Keratinocyte (primary cell): ENCODE results near the gene PHYHIPL. TPM values are rescaled to one million over a fixed set of nuclear protein-coding genes. Genes with fewer than 3 reads are reported as not detected.

Experiments
- DNase-seq: peaks from one replicate; pipeline ENCODE4 v3.0.0-alpha.2; 2011; ENCODE audit warnings: low read depth, missing footprints, low spot score
- FAIRE-seq: peaks from 2 replicates; lab custom pipeline; 2011; peaks lifted over from hg19 to GRCh38; lab: Jason Lieb, UNC
- H2AFZ ChIP-seq: 2 replicates; pipeline ENCODE4 v1.6.0; 2012; ENCODE audit warnings: low read length, control low read depth, inconsistent platforms; ENCODE audit not compliant: control insufficient read depth
- H3K27ac ChIP-seq: 2 replicates; pipeline ENCODE4 v1.5.1; 2011; ENCODE audit warnings: low read length; ENCODE audit not compliant: control insufficient read depth, insufficient read depth
- H3K27me3 ChIP-seq: 3 replicates; pipeline ENCODE4 v1.6.0; 2011; ENCODE audit warnings: low read length; ENCODE audit not compliant: control insufficient read depth, insufficient read depth; ENCODE audit errors: extremely low read depth
- H3K36me3 ChIP-seq, 2 experiments: 2 replicates in 1 of 2; 3 replicates in 1 of 2; pipeline ENCODE4 v1.5.1; 2011; ENCODE audit warnings: low read length in 2 of 2, mild to moderate bottlenecking in 1 of 2; ENCODE audit not compliant: control insufficient read depth in 2 of 2, insufficient read depth in 2 of 2; ENCODE audit errors: extremely low read depth in 1 of 2
- H3K4me1 ChIP-seq: 3 replicates; pipeline ENCODE4 v1.5.1; 2011; ENCODE audit warnings: low read length; ENCODE audit not compliant: control insufficient read depth, insufficient read depth; ENCODE audit errors: extremely low read depth
- H3K4me2 ChIP-seq: 3 replicates; pipeline ENCODE4 v1.6.0; 2011; ENCODE audit warnings: low read depth, low read length; ENCODE audit not compliant: control insufficient read depth, insufficient read depth; ENCODE audit errors: extremely low read depth
- H3K4me3 ChIP-seq, 3 experiments: fragments of 200-600 bp in 1 of 3; sonication (generic) in 1 of 3; 2 replicates in 2 of 3; 3 replicates in 1 of 3; pipeline ENCODE4 v1.5.1; 2011 to 2016; ENCODE audit warnings: low read length in 3 of 3, mild to moderate bottlenecking in 3 of 3, control low read depth in 2 of 3, inconsistent platforms in 1 of 3, low read depth in 1 of 3, mixed read lengths in 1 of 3, mixed run types in 1 of 3, moderate library complexity in 1 of 3; ENCODE audit not compliant: control insufficient read depth in 2 of 3, insufficient read depth in 2 of 3; ENCODE audit errors: extremely low read depth in 1 of 3
- H3K79me2 ChIP-seq: 2 replicates; pipeline ENCODE4 v1.6.0; 2012; ENCODE audit warnings: low read length; ENCODE audit not compliant: control insufficient read depth, insufficient read depth
- H3K9ac ChIP-seq: 3 replicates; pipeline ENCODE4 v1.6.0; 2011; ENCODE audit warnings: low read length; ENCODE audit not compliant: control insufficient read depth, insufficient read depth; ENCODE audit errors: extremely low read depth
- H3K9me1 ChIP-seq: 3 replicates; pipeline ENCODE4 v1.6.0; 2011; ENCODE audit warnings: low read length; ENCODE audit not compliant: control insufficient read depth, insufficient read depth; ENCODE audit errors: extremely low read depth
- H3K9me3 ChIP-seq: 2 replicates; pipeline ENCODE4 v1.5.1; 2012; ENCODE audit warnings: low read depth, low read length; ENCODE audit not compliant: control insufficient read depth
- H4K20me1 ChIP-seq: 3 replicates; pipeline ENCODE4 v1.6.0; 2011; ENCODE audit warnings: low read length; ENCODE audit not compliant: control insufficient read depth, insufficient read depth; ENCODE audit errors: extremely low read depth
- EZH2 ChIP-seq: IDR thresholded peaks from one replicate; pipeline ENCODE4 v1.6.1; 2012; ENCODE audit warnings: inconsistent platforms, mild to moderate bottlenecking, low read length, moderate library complexity
- dilution Hi-C: fragments of 300-500 bp; cut with MboI; formaldehyde crosslinking; loops from one replicate; pipeline ENCODE4 v1.7.0; 2020; ENCODE audit warnings: low sequenced_read_pairs; ENCODE audit not compliant: extremely low pct_ligation_motif_present
- polyA plus RNA-seq, 5 experiments: library from polyadenylated mRNA; depleted of rRNA in 3 of 5; stranded (reverse) in 3 of 5; stranded (forward) in 1 of 5; unstranded in 1 of 5; fragments of >200 nt; gene quantifications; 1 replicate in 1 of 5; 2 replicates in 3 of 5; 3 replicates in 1 of 5; pipeline versions ENCODE4 v1.2.1 to v1.2.3, GENCODE V29; 2011 to 2012; ENCODE audit warnings: missing spikeins in 2 of 5, low read depth in 1 of 5, low replicate concordance in 1 of 5
- TF ChIP-seq, protein P1 (sequence below), 3 experiments: IDR thresholded peaks in 1 of 3; conservative IDR thresholded peaks in 1 of 3; optimal IDR thresholded peaks in 1 of 3; 2 replicates in 2 of 3; 3 replicates in 1 of 3; pipeline versions ENCODE3 to v1.5.1; 2011; ENCODE audit warnings: low read length in 3 of 3, mild to moderate bottlenecking in 3 of 3, moderate library complexity in 2 of 3, control low read depth in 1 of 3, inconsistent platforms in 1 of 3; ENCODE audit not compliant: insufficient read depth in 2 of 3; ENCODE audit errors: extremely low read depth in 1 of 3

PHYHIPL gene
- polyA plus RNA-seq, 1 donor (not counting 4 experiments of a cell fraction or from before 2014, with no cell fraction given) = 0.12 TPM

DNA sequence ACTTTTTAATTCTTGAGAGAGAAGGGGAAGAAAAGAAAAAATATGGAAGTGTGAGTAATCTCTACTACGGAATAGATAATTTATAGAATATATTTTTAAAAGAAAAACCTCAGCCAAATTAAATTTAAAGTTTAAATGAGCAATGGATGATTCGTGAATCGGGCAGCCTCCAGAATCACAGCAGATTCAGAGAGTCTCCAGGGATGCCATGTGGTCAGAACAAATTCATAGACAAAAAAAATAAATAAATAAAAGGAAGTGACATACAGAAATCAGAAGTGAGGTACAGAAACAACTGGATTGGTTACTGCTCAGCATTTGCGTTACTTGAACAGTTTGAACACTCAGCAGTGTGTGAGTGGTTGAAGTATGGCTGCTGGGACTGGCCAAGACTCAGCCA, 53.0 kb downstream of the PHYHIPL start:
- H3K9ac ChIP-seq = no peak overlapping the region
- dilution Hi-C loops = loop anchor here (25.0 kb wide), 1 partner anchor 383 kb away; no protein-coding TSS in a partner anchor

GRCh38 chr10:59234194-59234593, 57.8 kb downstream of the PHYHIPL start:
- Histone ChIP-seq H3K9me3 (no peaks in the 10 kb centered on the region), H3K9me1 (no peaks in the 10 kb centered on the region), H3K27me3 (no peaks in the 10 kb centered on the region), H3K27ac (no peak overlapping the region), H4K20me1 (no peaks in the 10 kb centered on the region), H3K4me3 (no peak overlapping the region), H2AFZ (no peak overlapping the region), H3K9ac (no peak overlapping the region), H3K4me2 (no peak overlapping the region), H3K36me3 (no peaks in the 10 kb centered on the region), H3K79me2 (no peaks in the 10 kb centered on the region), H3K4me1 (no peaks in the 10 kb centered on the region)
- dilution Hi-C loops = loop anchor here (25.0 kb wide), 1 partner anchor 378 kb away; no protein-coding TSS in a partner anchor
- TF ChIP-seq, protein P1, sequence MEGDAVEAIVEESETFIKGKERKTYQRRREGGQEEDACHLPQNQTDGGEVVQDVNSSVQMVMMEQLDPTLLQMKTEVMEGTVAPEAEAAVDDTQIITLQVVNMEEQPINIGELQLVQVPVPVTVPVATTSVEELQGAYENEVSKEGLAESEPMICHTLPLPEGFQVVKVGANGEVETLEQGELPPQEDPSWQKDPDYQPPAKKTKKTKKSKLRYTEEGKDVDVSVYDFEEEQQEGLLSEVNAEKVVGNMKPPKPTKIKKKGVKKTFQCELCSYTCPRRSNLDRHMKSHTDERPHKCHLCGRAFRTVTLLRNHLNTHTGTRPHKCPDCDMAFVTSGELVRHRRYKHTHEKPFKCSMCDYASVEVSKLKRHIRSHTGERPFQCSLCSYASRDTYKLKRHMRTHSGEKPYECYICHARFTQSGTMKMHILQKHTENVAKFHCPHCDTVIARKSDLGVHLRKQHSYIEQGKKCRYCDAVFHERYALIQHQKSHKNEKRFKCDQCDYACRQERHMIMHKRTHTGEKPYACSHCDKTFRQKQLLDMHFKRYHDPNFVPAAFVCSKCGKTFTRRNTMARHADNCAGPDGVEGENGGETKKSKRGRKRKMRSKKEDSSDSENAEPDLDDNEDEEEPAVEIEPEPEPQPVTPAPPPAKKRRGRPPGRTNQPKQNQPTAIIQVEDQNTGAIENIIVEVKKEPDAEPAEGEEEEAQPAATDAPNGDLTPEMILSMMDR (optimal IDR thresholded peaks at IDR 0.05 in 1 of 3, IDR thresholded peaks at IDR 0.05 in 1 of 3, conservative IDR thresholded peaks at IDR 0.05 in 1 of 3; ENCODE audit: extremely low read depth in 1 of 3, insufficient read depth in 2 of 3, low read length in 3 of 3) = no peak
- no peak for TF ChIP-seq EZH2
- FAIRE-seq (no peak), DNase-seq (no peak)

More for the DNA sequence above, 53.0 kb downstream of the PHYHIPL start:
- H3K27me3 ChIP-seq = no peaks in the 10 kb centered on the region
- no peak overlapping the region for H3K27ac ChIP-seq
- no peak overlapping the region for H3K4me3 ChIP-seq
- H3K36me3 ChIP-seq = no peaks in the 10 kb centered on the region
- H4K20me1 ChIP-seq = no peaks in the 10 kb centered on the region
- H3K9me1 ChIP-seq = no peaks in the 10 kb centered on the region
- H3K79me2 ChIP-seq = no peaks in the 10 kb centered on the region
- no peak overlapping the region for H2AFZ ChIP-seq
- H3K4me1 ChIP-seq = no peaks in the 10 kb centered on the region
- TF ChIP-seq, protein P1 (optimal IDR thresholded peaks at IDR 0.05 in 1 of 3, IDR thresholded peaks at IDR 0.05 in 1 of 3, conservative IDR thresholded peaks at IDR 0.05 in 1 of 3; ENCODE audit: extremely low read depth in 1 of 3, insufficient read depth in 2 of 3, low read length in 3 of 3) = no peak
- no peak for TF ChIP-seq EZH2
- DNase-seq (no peak), FAIRE-seq (no peak)
- H3K9me3 ChIP-seq = no peaks in the 10 kb centered on the region
- H3K4me2 ChIP-seq = no peak overlapping the region
